ENCODE data around the gene SERPINE1.

The SERPINE1 gene

GRCh38 chr7:101185258-101185839 lies 58.4 kb downstream of the SERPINE1 start:
- H3F3A ChIP-seq (ENCODE audit: control insufficient read depth, insufficient read depth) = no peaks in the 10 kb centered on the region
- TF ChIP-seq CTCF (IDR thresholded peaks at IDR 0.05; ENCODE audit: low read depth, low read length, poor library complexity, severe bottlenecking) (no peak), EZH2phosphoT487 (IDR thresholded peaks at IDR 0.05; ENCODE audit: borderline replicate concordance, low read length) (no peak)
- H3K4me2 ChIP-seq (ENCODE audit: low read length) = no peak overlapping the region
- peaks cover 9% of the 10 kb centered on the region for H3K4me1 ChIP-seq (ENCODE audit: control insufficient read depth, low read length)
- H4K20me1 ChIP-seq (ENCODE audit: control insufficient read depth, insufficient read depth, low read depth, low read length) = no peaks in the 10 kb centered on the region
- no peak overlapping the region for H3K4me3 ChIP-seq (ENCODE audit: low read length)
- no peaks in the 10 kb centered on the region for H3K36me3 ChIP-seq (ENCODE audit: control insufficient read depth, low read length)
- no peaks in the 10 kb centered on the region for H3K9me2 ChIP-seq (replicated peaks; ENCODE audit: control insufficient read depth, low read length)
- no peaks in the 10 kb centered on the region for H3K79me2 ChIP-seq (ENCODE audit: control insufficient read depth, low read length)
- H3K9me3 ChIP-seq (ENCODE audit: control insufficient read depth, insufficient read depth, low read length) = no peaks in the 10 kb centered on the region
- peaks cover 13% of the 10 kb centered on the region for H3K27me3 ChIP-seq (ENCODE audit: control insufficient read depth, low read length)
- H3K27ac ChIP-seq (ENCODE audit: low read depth, low read length) = no peak overlapping the region

- Histone ChIP-seq H3K4me3 (ENCODE audit: low read length) (no peak overlapping the region), H3F3A (ENCODE audit: control insufficient read depth, insufficient read depth) (no peaks in the 10 kb centered on the region), H3K27ac (ENCODE audit: low read depth, low read length) (no peak overlapping the region), H3K9me3 (ENCODE audit: control insufficient read depth, insufficient read depth, low read length) (no peaks in the 10 kb centered on the region), H3K4me1 (ENCODE audit: control insufficient read depth, low read length) (peaks cover 9% of the 10 kb centered on the region), H3K27me3 (ENCODE audit: control insufficient read depth, low read length) (peaks cover 9% of the 10 kb centered on the region; the same call in 1 of the 2 replicates), H3K9me2 (replicated peaks; ENCODE audit: control insufficient read depth, low read length) (no peaks in the 10 kb centered on the region), H3K4me2 (ENCODE audit: low read length) (no peak overlapping the region), H4K20me1 (ENCODE audit: control insufficient read depth, insufficient read depth, low read depth, low read length) (no peaks in the 10 kb centered on the region), H3K79me2 (ENCODE audit: control insufficient read depth, low read length) (no peaks in the 10 kb centered on the region), H3K36me3 (ENCODE audit: control insufficient read depth, low read length) (no peaks in the 10 kb centered on the region)
- TF ChIP-seq EZH2phosphoT487 (IDR thresholded peaks at IDR 0.05; ENCODE audit: borderline replicate concordance, low read length) (no peak), CTCF (IDR thresholded peaks at IDR 0.05; ENCODE audit: low read depth, low read length, poor library complexity, severe bottlenecking) (no peak)
Observed at GRCh38 chr7:101186194-101186593, 59.3 kb downstream of the SERPINE1 start.

- Histone ChIP-seq H3K27ac (ENCODE audit: low read depth, low read length) (no peak overlapping the region), H3K4me1 (ENCODE audit: control insufficient read depth, low read length) (peaks cover 9% of the 10 kb centered on the region), H3K9me2 (replicated peaks; ENCODE audit: control insufficient read depth, low read length) (no peaks in the 10 kb centered on the region), H4K20me1 (ENCODE audit: control insufficient read depth, insufficient read depth, low read depth, low read length) (no peaks in the 10 kb centered on the region), H3K36me3 (ENCODE audit: control insufficient read depth, low read length) (no peaks in the 10 kb centered on the region), H3K27me3 (ENCODE audit: control insufficient read depth, low read length) (peaks cover 9% of the 10 kb centered on the region; the same call in 1 of the 2 replicates), H3K9me3 (ENCODE audit: control insufficient read depth, insufficient read depth, low read length) (no peaks in the 10 kb centered on the region), H3F3A (ENCODE audit: control insufficient read depth, insufficient read depth) (no peaks in the 10 kb centered on the region), H3K4me3 (ENCODE audit: low read length) (no peak overlapping the region), H3K79me2 (ENCODE audit: control insufficient read depth, low read length) (no peaks in the 10 kb centered on the region), H3K4me2 (ENCODE audit: low read length) (no peak overlapping the region)
- TF ChIP-seq CTCF (IDR thresholded peaks at IDR 0.05; ENCODE audit: low read depth, low read length, poor library complexity, severe bottlenecking) (no peak), EZH2phosphoT487 (IDR thresholded peaks at IDR 0.05; ENCODE audit: borderline replicate concordance, low read length) (no peak)
Observed at GRCh38 chr7:101186844-101187428, 60.0 kb downstream of the SERPINE1 start.

All from DOHH2 (cell line).